Measurements from ENCODE around the gene CERS2. TPM values are rescaled to one million over a fixed set of nuclear protein-coding genes. Genes with fewer than 3 reads are reported as not detected.

CERS2 gene
- total and polyA plus RNA-seq, 2 of the 8 experiments (the other 6 are each of a cell fraction or from before 2014, with no cell fraction given), result 216 to 237 TPM

- Histone ChIP-seq H3K27me3 (replicated peaks in 1 of 4; ENCODE audit: control insufficient read depth in 3 of 4, extremely low read depth in 1 of 4, insufficient read depth in 3 of 4, low read length in 3 of 4) (no peaks in the 10 kb centered on the region), H2BK5ac (ENCODE audit: low read depth, low read length) (no peak overlapping the region), H4K20me1 (replicated peaks in 1 of 2; ENCODE audit: control insufficient read depth in 1 of 2, insufficient read depth in 2 of 2, low read length in 2 of 2) (no peaks in the 10 kb centered on the region), H3K9me3 (ENCODE audit: insufficient read depth in 2 of 2, low read depth in 1 of 2, low read length in 1 of 2) (no peaks in the 10 kb centered on the region), H4K5ac (ENCODE audit: insufficient read length, low read depth, low read length) (no peak overlapping the region), H3K4ac (replicated peaks; ENCODE audit: insufficient read length, low read depth, low read length) (no peak overlapping the region), H3K79me1 (ENCODE audit: low read depth, low read length) (0 out of 2 replicates have a peak, but pooled peaks cover 2% of the 10 kb centered on the region), H3K4me2 (ENCODE audit: insufficient read depth in 1 of 2, low read depth in 2 of 2, low read length in 2 of 2) (no peak overlapping the region), H2AK5ac (ENCODE audit: low read depth, low read length) (no peak overlapping the region), H3K27ac (ENCODE audit: low read depth, low read length) (no peak overlapping the region), H3K23me2 (ENCODE audit: low read depth, low read length) (no peaks in the 10 kb centered on the region), H2BK12ac (ENCODE audit: low read depth, low read length) (no peak overlapping the region), H2BK120ac (replicated peaks; ENCODE audit: low read depth, low read length) (no peak overlapping the region), H3K18ac (ENCODE audit: extremely low read depth, low read length) (no peak overlapping the region), H4K8ac (ENCODE audit: extremely low read depth, insufficient read depth, low read length) (no peak overlapping the region), H3K4me1 (replicated peaks in 1 of 4; ENCODE audit: control insufficient read depth in 3 of 4, insufficient read depth in 4 of 4, low read length in 3 of 4) (no peaks in the 10 kb centered on the region), H3K23ac (ENCODE audit: insufficient read length) (no peak overlapping the region), H2BK20ac (ENCODE audit: low read length) (no peak overlapping the region), H3K4me3 (ENCODE audit: extremely low read depth in 1 of 4, insufficient read depth in 2 of 4, low read depth in 3 of 4, low read length in 4 of 4) (no peak overlapping the region), H3K79me2 (ENCODE audit: control insufficient read depth in 1 of 2, insufficient read depth in 2 of 2, low read length in 2 of 2) (peaks cover 0 to 15% of the 10 kb centered on the region in 2 experiments; a peak in 2 of 4 replicates), H2AFZ (ENCODE audit: low read length) (no peak overlapping the region), H3K56ac (replicated peaks; ENCODE audit: insufficient read length, low read depth, low read length) (no peak overlapping the region), H3K14ac (ENCODE audit: insufficient read length) (no peak overlapping the region), H3K36me3 (ENCODE audit: control insufficient read depth in 2 of 4, insufficient read depth in 4 of 4, low read length in 3 of 4) (peaks cover 15 to 47% (median 26%) of the 10 kb centered on the region in 4 experiments), H2BK15ac (ENCODE audit: low read length) (no peak overlapping the region), H4K91ac (replicated peaks; ENCODE audit: insufficient read length, low read length) (no peak overlapping the region), H3K9ac (replicated peaks in 1 of 4; ENCODE audit: extremely low read depth in 1 of 4, low read depth in 3 of 4, low read length in 3 of 4) (no peak overlapping the region)
- FAIRE-seq, result no peak
- no peak for TF ChIP-seq NANOG (IDR thresholded peaks at IDR 0.05; ENCODE audit: insufficient read depth, low read depth, low read length, poor library complexity, severe bottlenecking)
- TF ChIP-seq SRF (IDR thresholded peaks at IDR 0.05; ENCODE audit: low read depth, low read length), result no peak
- no peak for TF ChIP-seq SIN3A (conservative IDR thresholded peaks at IDR 0.05 in 1 of 2, IDR thresholded peaks at IDR 0.05 in 1 of 2; ENCODE audit: low read depth in 1 of 2, low read length in 2 of 2)
- no peak for TF ChIP-seq GTF2F1 (IDR thresholded peaks at IDR 0.05; ENCODE audit: borderline replicate concordance, low read depth, low read length)
- TF ChIP-seq CBX5 (IDR thresholded peaks at IDR 0.05; ENCODE audit: low read depth, low read length), result no peak
- no peak for TF ChIP-seq ATF2 (IDR thresholded peaks at IDR 0.05; ENCODE audit: low read length)
- no peak for TF ChIP-seq SIRT6 (IDR thresholded peaks at IDR 0.05; ENCODE audit: low read length)
- no peak for TF ChIP-seq GABPA (IDR thresholded peaks at IDR 0.05; ENCODE audit: borderline replicate concordance, insufficient read depth, low read length)
- DNase-seq (ENCODE audit: low read depth in 1 of 2, low spot score in 2 of 2), result no peak
- 95% methylated on average over 3 of the region's 3 CpGs; no CpG with 5 or more reads in 1 of the 2 experiments for WGBS, 2 experiments (ENCODE audit: extremely low coverage in 1 of 2, insufficient coverage in 1 of 2, insufficient read length in 1 of 2, insufficient replicate concordance in 2 of 2, low coverage in 1 of 2, low lambda C conversion rate in 2 of 2, missing lambda C conversion rate in 1 of 2)
- POLR2A ChIA-PET (ENCODE audit: partially characterized antibody), result interaction anchor here (1.9 kb wide), 1 partner anchor 78 kb away, joined by 5 read pairs; the partner anchor contains the start of gene MINDY1
- CTCF ChIA-PET (ENCODE audit: partially characterized antibody), result no interaction called here
These were observed 46.3 kb downstream of the CERS2 start for GRCh38 chr1:150928286-150928685.

Data from H1 (cell line).